ENCODE data around the gene RASA1. TPM values are rescaled to one million over a fixed set of nuclear protein-coding genes. Genes with fewer than 3 reads are reported as not detected.
"Not testable (repeated sequence)": the region's sequence is repeated elsewhere in the genome, so short reads cannot be mapped to it uniquely, and the experiment has no call there.

The RASA1 gene
- total RNA-seq, 2 donors from 2014 or later, result 34.8 to 37.0 TPM

- Histone ChIP-seq H3K4me1 (ENCODE audit: control insufficient read depth in 1 of 2, low read depth in 2 of 2) (peaks cover 17 to 26% of the 10 kb centered on the region in 2 donors), H3K27me3 (replicated peaks; ENCODE audit: insufficient read depth) (no peaks in the 10 kb centered on the region), H3K27ac (peak overlapping the region; percentile 88 to 95), H3K9me3 (no peaks in the 10 kb centered on the region), H3K36me3 (no peaks in the 10 kb centered on the region), H3K4me3 (peak overlapping the region; percentile 98)
- peak; percentile 15 for DNase-seq (ENCODE audit: low spot score)
- ATAC-seq (ENCODE audit: insufficient number of reproducible peaks, low FRiP score, low read depth), result peak; percentile 64
- no peak for TF ChIP-seq CTCF (IDR thresholded peaks at IDR 0.05)
Observed at GRCh38 chr5:87268126-87268969, 665 bp downstream of the RASA1 start.

GRCh38 chr5:87268970-87269377 is 1.3 kb downstream of the RASA1 start:
- TF ChIP-seq CTCF (IDR thresholded peaks at IDR 0.05), result no peak
- Histone ChIP-seq H3K4me3 (peak overlapping the region; percentile 98), H3K9me3 (no peaks in the 10 kb centered on the region), H3K4me1 (ENCODE audit: control insufficient read depth in 1 of 2, low read depth in 2 of 2) (peaks cover 17 to 30% of the 10 kb centered on the region in 2 donors), H3K36me3 (no peaks in the 10 kb centered on the region), H3K27me3 (replicated peaks; ENCODE audit: insufficient read depth) (no peaks in the 10 kb centered on the region), H3K27ac (peak overlapping the region; percentile 88 to 95)
- DNase-seq (ENCODE audit: low spot score) (no peak), ATAC-seq (ENCODE audit: insufficient number of reproducible peaks, low FRiP score, low read depth) (no peak)

GRCh38 chr5:87270888-87271287 is 3.2 kb downstream of the RASA1 start:
- not testable (repeated sequence) for H3K9me3 ChIP-seq; H3K27me3 ChIP-seq (replicated peaks; ENCODE audit: insufficient read depth); H3K36me3 ChIP-seq; ATAC-seq (ENCODE audit: insufficient number of reproducible peaks, low FRiP score, low read depth); DNase-seq (ENCODE audit: low spot score); H3K4me3 ChIP-seq; H3K27ac ChIP-seq
- peaks cover 17 to 30% of the 10 kb centered on the region in 2 donors for H3K4me1 ChIP-seq (ENCODE audit: control insufficient read depth in 1 of 2, low read depth in 2 of 2)

- ATAC-seq (ENCODE audit: insufficient number of reproducible peaks, low FRiP score, low read depth), result no peak
- no peaks in the 10 kb centered on the region for H3K9me3 ChIP-seq
- H3K27me3 ChIP-seq (replicated peaks; ENCODE audit: insufficient read depth), result no peaks in the 10 kb centered on the region
- peaks cover 8 to 23% of the 10 kb centered on the region in 2 donors for H3K4me1 ChIP-seq (ENCODE audit: control insufficient read depth in 1 of 2, low read depth in 2 of 2)
- no peak for DNase-seq (ENCODE audit: low spot score)
- no peak overlapping the region for H3K27ac ChIP-seq
- no peaks in the 10 kb centered on the region for H3K36me3 ChIP-seq
- H3K4me3 ChIP-seq, result no peak overlapping the region
- no peak for TF ChIP-seq CTCF (IDR thresholded peaks at IDR 0.05)
Observed at GRCh38 chr5:87276655-87277054, 9.0 kb downstream of the RASA1 start.

GRCh38 chr5:87277279-87277835 is 9.7 kb downstream of the RASA1 start:
- no peaks in the 10 kb centered on the region for H3K27me3 ChIP-seq (replicated peaks; ENCODE audit: insufficient read depth)
- H3K27ac ChIP-seq, result no peak overlapping the region
- no peak for TF ChIP-seq CTCF (IDR thresholded peaks at IDR 0.05)
- no peak overlapping the region for H3K4me3 ChIP-seq
- peaks cover 8 to 23% of the 10 kb centered on the region in 2 donors for H3K4me1 ChIP-seq (ENCODE audit: control insufficient read depth in 1 of 2, low read depth in 2 of 2)
- no peak for ATAC-seq (ENCODE audit: insufficient number of reproducible peaks, low FRiP score, low read depth)
- H3K36me3 ChIP-seq, result no peaks in the 10 kb centered on the region
- no peak for DNase-seq (ENCODE audit: low spot score)
- no peaks in the 10 kb centered on the region for H3K9me3 ChIP-seq
